Measurements from ENCODE around the gene MYO16.

The MYO16 gene

GRCh38 chr13:109233293-109233692, 603.9 kb downstream of the MYO16 start:
- no peak for DNase-seq (ENCODE audit: low read depth in 2 of 2)

- no peak for DNase-seq (ENCODE audit: low read depth in 2 of 2)
Observed at GRCh38 chr13:109235901-109236300, 606.5 kb downstream of the MYO16 start.

- no peak for DNase-seq (ENCODE audit: low read depth in 2 of 2)
Observed at GRCh38 chr13:109241160-109241559, 611.7 kb downstream of the MYO16 start.

- DNase-seq (ENCODE audit: low read depth in 2 of 2) = no peak
Observed at GRCh38 chr13:109243311-109243951, 614.0 kb downstream of the MYO16 start.

- no peak for DNase-seq (ENCODE audit: low read depth in 2 of 2)
Observed at GRCh38 chr13:109244566-109244965, 615.2 kb downstream of the MYO16 start.

- no peak for DNase-seq (ENCODE audit: low read depth in 2 of 2)
Observed at GRCh38 chr13:109246001-109246400, 616.6 kb downstream of the MYO16 start.

GRCh38 chr13:109249780-109250528, 620.5 kb downstream of the MYO16 start:
- no peak for DNase-seq (ENCODE audit: low read depth in 2 of 2)

GRCh38 chr13:109251956-109252355, 622.5 kb downstream of the MYO16 start:
- no peak for DNase-seq (ENCODE audit: low read depth in 2 of 2)

GRCh38 chr13:109253316-109253715, 623.9 kb downstream of the MYO16 start:
- no peak for DNase-seq (ENCODE audit: low read depth in 2 of 2)

- no peak for DNase-seq (ENCODE audit: low read depth in 2 of 2)
Observed at GRCh38 chr13:109254274-109254673, 624.9 kb downstream of the MYO16 start.

GRCh38 chr13:109255141-109255856, 625.9 kb downstream of the MYO16 start:
- DNase-seq (ENCODE audit: low read depth in 2 of 2) = no peak

- DNase-seq (ENCODE audit: low read depth in 2 of 2) = no peak
Observed at GRCh38 chr13:109256866-109257760, 627.7 kb downstream of the MYO16 start.
